K562 (cell line): ENCODE results near the gene ABR. TPM values are rescaled to one million over a fixed set of nuclear protein-coding genes. Genes with fewer than 3 reads are reported as not detected.
A peak's percentile ranks its signal among the peaks of the same experiment; 100 is the strongest.

Source experiments
- ATAC-seq: fragments of 200-7000 bp; cut with Tn5 transposase; 3 replicates; pipeline ENCODE4 v1.9.1; 2020; ENCODE audit warnings: moderate library complexity
- BruUV-seq: library from RNA; stranded (reverse); fragments of 400-500 nt; replicated peaks from 2 replicates; lab custom pipeline; 2021; lab: Mats Ljungman, UMichigan
- CTCF ChIA-PET: fragments of 300-600 bp; formaldehyde crosslinking; extraction: SDS; loops from one replicate; lab custom pipeline; 2021; ENCODE audit warnings: low intra/inter-chr PET ratio; lab: Yijun Ruan, JAX
- POLR2A ChIA-PET: fragments of 300-600, 350-650 bp; sonication (Branson Sonifier 250); formaldehyde crosslinking; extraction: SDS; loops from one replicate; lab custom pipeline; 2021; ENCODE audit warnings: antibody characterized with exemption, inconsistent platforms; lab: Yijun Ruan, JAX
- DNase-seq, 4 experiments: peaks; one replicate each; pipeline versions ENCODE4 v3.0.0 to v3.0.0-alpha.2; 2011 to 2018; ENCODE audit warnings: low spot score in 3 of 4, mixed read lengths in 3 of 4; ENCODE audit errors: extremely low read depth in 1 of 4
- FAIRE-seq: peaks from 2 replicates; lab custom pipeline; 2011; peaks lifted over from hg19 to GRCh38; lab: Jason Lieb, UNC
- H2AFZ ChIP-seq: 2 replicates; pipeline ENCODE4 v1.6.0; 2011; ENCODE audit warnings: low read depth, low read length, control low read depth, inconsistent platforms
- H3K27ac ChIP-seq: fragments of 200-600 bp; 3 replicates; pipeline ENCODE4 v1.8.0; 2011; ENCODE audit warnings: low read depth, mild to moderate bottlenecking, control low read depth, inconsistent platforms, low read length, moderate library complexity, mixed read lengths; ENCODE audit errors: extremely low read depth
- H3K27me3 ChIP-seq, 2 experiments: fragments of 300-600 bp in 1 of 2; 2 replicates in 1 of 2; 3 replicates in 1 of 2; pipeline versions ENCODE4 v1.6.0 to v1.8.0; 2011; ENCODE audit warnings: inconsistent platforms in 2 of 2, low read length in 2 of 2, mild to moderate bottlenecking in 1 of 2, mixed read lengths in 1 of 2, moderate library complexity in 1 of 2; ENCODE audit not compliant: control insufficient read depth in 2 of 2, insufficient read depth in 2 of 2
- H3K36me3 ChIP-seq: fragments of 300-600 bp; 3 replicates; pipeline ENCODE4 v1.8.0; 2011; ENCODE audit warnings: mild to moderate bottlenecking, low read length, inconsistent platforms; ENCODE audit not compliant: control insufficient read depth, insufficient read depth
- H3K4me1 ChIP-seq, 2 experiments: fragments of 200-600 bp in 1 of 2; replicated peaks in 1 of 2; 2 replicates in 1 of 2; 3 replicates in 1 of 2; pipeline versions ENCODE4 v1.5.1 to v1.8.0; 2011; ENCODE audit warnings: inconsistent platforms in 2 of 2, low read length in 2 of 2, mild to moderate bottlenecking in 1 of 2, mixed read lengths in 1 of 2, moderate library complexity in 1 of 2; ENCODE audit not compliant: control insufficient read depth in 2 of 2, insufficient read depth in 2 of 2
- H3K4me2 ChIP-seq: 2 replicates; pipeline ENCODE4 v1.6.1; 2011; ENCODE audit warnings: low read length, control low read depth, inconsistent platforms, mixed read lengths; ENCODE audit not compliant: insufficient read depth
- H3K4me3 ChIP-seq: fragments of 200-600 bp; sonication (generic), shearing (Covaris generic); 2 replicates; pipeline ENCODE4 v1.5.1; 2016; ENCODE audit warnings: control low read depth, inconsistent platforms
- H3K79me2 ChIP-seq: fragments of 200-600 bp; 3 replicates; pipeline ENCODE4 v1.8.0; 2011; ENCODE audit warnings: low read length, inconsistent platforms; ENCODE audit not compliant: control insufficient read depth, insufficient read depth
- H3K9ac ChIP-seq, 2 experiments: 2 replicates each; pipeline versions ENCODE4 v1.6.0 to v1.6.1; 2011; ENCODE audit warnings: low read depth in 2 of 2, low read length in 2 of 2, control low read depth in 1 of 2, inconsistent platforms in 1 of 2, mild to moderate bottlenecking in 1 of 2, mixed read lengths in 1 of 2; ENCODE audit not compliant: insufficient read depth in 1 of 2
- H3K9me1 ChIP-seq: one replicate; pipeline ENCODE4 v1.6.0; 2011; ENCODE audit warnings: inconsistent platforms, mild to moderate bottlenecking, low read length, moderate library complexity; ENCODE audit not compliant: control insufficient read depth, insufficient read depth
- H3K9me3 ChIP-seq: replicated peaks from 2 replicates; pipeline ENCODE4 v1.5.1; 2011; ENCODE audit warnings: low read depth, low read length, inconsistent platforms; ENCODE audit not compliant: control insufficient read depth, insufficient read depth
- H4K20me1 ChIP-seq: replicated peaks from 2 replicates; pipeline ENCODE4 v1.6.1; 2011; ENCODE audit warnings: low read length, inconsistent platforms, mixed read lengths; ENCODE audit not compliant: control insufficient read depth, insufficient read depth
- CBX2 ChIP-seq: fragments of 200-600 bp; sonication (generic); IDR thresholded peaks from one replicate; pipeline ENCODE4 v1.6.1; 2012; ENCODE audit warnings: mild to moderate bottlenecking, low read length, inconsistent platforms; ENCODE audit not compliant: insufficient read depth, poor library complexity, severe bottlenecking
- CEBPG ChIP-seq, 3 experiments: fragments of 200-800 bp in 1 of 3; sonication (Bioruptor generic) in 1 of 3; sonication (generic) in 1 of 3; formaldehyde crosslinking in 1 of 3; IDR thresholded peaks in 2 of 3; conservative IDR thresholded peaks in 1 of 3; 2 replicates each; pipeline versions ENCODE4 v1.6.1 to v1.8.0; 2016 to 2022; ENCODE audit warnings: missing compliant biosample characterization in 2 of 3, missing genetic modification characterization in 2 of 3, mild to moderate bottlenecking in 1 of 3, missing genetic modification reagents in 1 of 3
- EGR1 ChIP-seq: fragments of 450-650 bp; conservative IDR thresholded peaks from 2 replicates; pipeline ENCODE4 v1.6.1; 2017; ENCODE audit warnings: mild to moderate bottlenecking
- ZBTB7A ChIP-seq: IDR thresholded peaks from 2 replicates; pipeline ENCODE4 v1.6.1; 2011; ENCODE audit warnings: low read depth, mild to moderate bottlenecking, low read length, moderate library complexity, borderline replicate concordance; ENCODE audit not compliant: control insufficient read depth
- WGBS: fragments of 100-300 bp; shearing (Covaris generic); methylation state at CpG from one replicate; pipeline ENCODE4 v1.1.6; 2016; ENCODE audit warnings: low coverage, mixed read lengths; ENCODE audit not compliant: insufficient coverage; ENCODE audit errors: missing lambda C conversion rate; 5-methylcytosine and 5-hydroxymethylcytosine counted together
- in situ Hi-C: fragments of 300-500 bp; cut with MboI; formaldehyde crosslinking; loops from 4 replicates; pipeline ENCODE4 v1.15.0; 2018; ENCODE audit warnings: inconsistent platforms, mixed read lengths
- intact Hi-C: fragments of 100-400 bp; cut with micrococcal nuclease; formaldehyde crosslinking; loops from 2 replicates; pipeline ENCODE4 v1.14.2; 2022
- polyA plus RNA-seq, 8 experiments: library from polyadenylated mRNA; depleted of rRNA in 4 of 8; stranded (reverse) in 5 of 8; unstranded in 3 of 8; fragments of >200 nt; fragmentation: Nextera tagmentation in 2 of 8; fragmentation: Illumina TruSeq in 1 of 8; extraction: Ambion mirVana in 2 of 8; extraction: Trizol in 1 of 8; gene quantifications; 2 replicates each; pipeline versions ENCODE4 v1.2.1 to v1.2.3, GENCODE V29; 2011 to 2014; ENCODE audit warnings: inconsistent platforms in 1 of 8, missing spikeins in 1 of 8
- total RNA-seq, 7 experiments: library from RNA; depleted of rRNA in 6 of 7; stranded (reverse); fragments of >200 nt in 6 of 7; fragmentation: Illumina TruSeq in 2 of 7; extraction: Trizol in 2 of 7; gene quantifications; 2 replicates each; pipeline versions ENCODE4 v1.2.1 to v1.2.3, GENCODE V29; 2011 to 2021; ENCODE audit warnings: low replicate concordance in 1 of 7
- TF ChIP-seq, protein P1 (sequence below), 3 experiments: fragments of 200-800 bp in 1 of 3; sonication (Bioruptor generic) in 1 of 3; sonication (generic) in 1 of 3; formaldehyde crosslinking in 1 of 3; IDR thresholded peaks; 2 replicates each; pipeline versions ENCODE4 v1.6.1 to v1.8.0; 2016 to 2022; ENCODE audit warnings: mild to moderate bottlenecking in 2 of 3, missing compliant biosample characterization in 2 of 3, missing genetic modification characterization in 2 of 3, missing genetic modification reagents in 1 of 3

ABR gene
- total and polyA plus RNA-seq, 9 of the 15 experiments (the other 6 are each of a cell fraction or from before 2014, with no cell fraction given) = 0.07 to 1.6 (median 0.37) TPM; not detected in 1

DNA sequence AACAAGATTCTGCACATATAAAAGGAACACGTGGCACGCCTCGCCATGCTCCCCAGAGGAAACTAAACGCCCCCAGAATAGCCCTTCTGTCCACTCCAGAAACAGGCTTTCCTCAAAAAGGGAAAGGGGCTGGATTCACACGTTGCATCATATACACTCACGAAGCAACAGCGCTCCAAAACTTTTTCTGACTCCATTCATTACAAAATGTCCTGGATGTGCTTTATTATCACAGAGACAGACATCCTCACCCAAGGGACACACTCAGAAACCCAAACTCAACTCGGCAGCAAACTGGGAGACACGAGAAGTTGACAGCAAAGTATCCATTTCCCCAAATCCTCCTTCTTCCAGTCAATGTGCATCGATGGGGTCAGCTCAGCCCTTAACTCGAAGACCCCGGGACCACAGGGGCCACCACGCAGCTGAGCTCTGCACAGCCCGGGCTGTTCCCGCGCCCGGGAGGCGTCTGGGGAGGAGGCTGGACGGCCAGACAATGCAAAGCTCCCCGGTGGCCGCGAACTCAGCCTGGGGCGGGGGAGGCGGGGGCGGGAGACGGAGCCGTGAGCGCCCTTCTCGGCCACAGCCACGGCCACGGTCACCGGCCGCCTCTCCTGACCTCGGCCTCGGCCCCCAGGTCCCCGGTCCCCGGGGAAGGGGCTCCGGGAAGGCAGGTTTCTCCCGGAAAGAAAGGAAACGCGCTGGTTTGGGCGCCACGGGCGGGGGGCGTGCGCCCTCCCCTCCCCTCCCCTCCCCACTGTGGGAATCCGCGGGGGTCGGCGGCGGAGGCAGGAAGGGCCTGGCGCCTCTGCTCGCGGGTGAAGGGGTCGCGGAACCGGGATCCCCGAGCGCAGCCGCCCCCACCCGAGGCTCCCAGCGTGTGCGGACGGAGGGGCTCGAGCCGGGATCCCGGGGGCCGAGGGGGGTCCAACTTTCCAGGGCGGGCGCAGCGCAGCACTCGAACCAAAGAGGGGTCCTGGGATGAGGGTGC, 201.4 kb downstream of the ABR start:
- BruUV-seq = no TSS peak
- H2AFZ ChIP-seq = no peak overlapping the region
- no peak overlapping the region for H3K4me2 ChIP-seq
- no peaks in the 10 kb centered on the region for H3K36me3 ChIP-seq
- in situ Hi-C loops = loop anchor here (10.0 kb wide), 1 partner anchor 94 kb away; no protein-coding TSS in a partner anchor
- H4K20me1 ChIP-seq = no peaks in the 10 kb centered on the region
- H3K27ac ChIP-seq = no peak overlapping the region
- no peak overlapping the region for H3K9ac ChIP-seq
- CTCF ChIA-PET = no interaction called here
- ATAC-seq (no peak), FAIRE-seq (no peak), DNase-seq (peak in 1 of 4 experiments; percentile 12)
- intact Hi-C loops = no loop called here
- H3K27me3 ChIP-seq = peaks cover 10 to 23% of the 10 kb centered on the region in 2 experiments; a peak in 4 of 5 replicates
- no peaks in the 10 kb centered on the region for H3K9me1 ChIP-seq
- 6% methylated on average over 16 of the region's 72 CpGs for WGBS
- H3K79me2 ChIP-seq = no peaks in the 10 kb centered on the region
- no peaks in the 10 kb centered on the region for H3K9me3 ChIP-seq
- no peak overlapping the region for H3K4me3 ChIP-seq
- TF ChIP-seq CBX2 (peak; percentile 49), ZBTB7A (0 out of 2 replicates have a peak, but pooled peaks have one; percentile 11), CEBPG (CRISPR knock-in tag; IDR thresholded peaks at IDR 0.05) (no peak), CEBPG (tag; conservative IDR thresholded peaks at IDR 0.05 in 1 of 2, IDR thresholded peaks at IDR 0.05 in 1 of 2) (0 out of 4 replicates have a peak, but pooled peaks of 1 of the 2 experiments have one; percentile 19), EGR1 (peak; percentile 53)
- TF ChIP-seq, protein P1, sequence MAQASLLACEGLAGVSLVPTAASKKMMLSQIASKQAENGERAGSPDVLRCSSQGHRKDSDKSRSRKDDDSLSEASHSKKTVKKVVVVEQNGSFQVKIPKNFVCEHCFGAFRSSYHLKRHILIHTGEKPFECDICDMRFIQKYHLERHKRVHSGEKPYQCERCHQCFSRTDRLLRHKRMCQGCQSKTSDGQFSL (CRISPR knock-in tag; IDR thresholded peaks at IDR 0.05) = no peak
- TF ChIP-seq, protein P1 (tag; IDR thresholded peaks at IDR 0.05) = no peak
- TF ChIP-seq, all 486 proteins: peak for 4
- POLR2A ChIA-PET = no interaction called here
- H3K4me1 ChIP-seq = peaks cover 0 to 25% of the 10 kb centered on the region in 2 experiments; a peak in 2 of 5 replicates
